Ovary (tissue), 3 donors: ENCODE results near the gene LINC00305.

Experiments
- CTCF ChIP-seq, 3 donors: fragments of 450-650 bp in 2 of 3; fragments of 200-600 bp in 1 of 3; IDR thresholded peaks; one replicate each; pipeline versions ENCODE4 v1.5.1 to v1.8.0; 2016 to 2022; ENCODE audit warnings: antibody characterized with exemption in 3 of 3, mild to moderate bottlenecking in 1 of 3
- EP300 ChIP-seq: sonication (generic); formaldehyde crosslinking; IDR thresholded peaks from one replicate; pipeline ENCODE4 v1.6.1; 2017; ENCODE audit warnings: antibody characterized with exemption
- donor health status: DM: no; HTN: no; CAD: no.

GRCh38 chr18:64191069-64191468, 42.2 kb upstream of the LINC00305 start:
- no peak for TF ChIP-seq CTCF (IDR thresholded peaks at IDR 0.05)
- TF ChIP-seq EP300, result no peak
